COLO829 (cell line): Measurements from ENCODE around the gene CASK.
A peak's percentile ranks its signal among the peaks of the same experiment; 100 is the strongest.
"Not testable (repeated sequence)": the region's sequence is repeated elsewhere in the genome, so short reads cannot be mapped to it uniquely, and the experiment has no call there.

ENCODE experiments used
- DNase-seq: peaks from one replicate; pipeline ENCODE4 v3.0.0; 2012; ENCODE audit warnings: low spot score

Gene CASK

GRCh38 chrX:41515376-41515775, 408.0 kb downstream of the CASK start:
- DNase-seq: no peak

GRCh38 chrX:41514179-41514578, 409.2 kb downstream of the CASK start:
- no peak for DNase-seq

GRCh38 chrX:41512853-41513252, 410.5 kb downstream of the CASK start:
- not testable (repeated sequence) for DNase-seq

- DNase-seq: no peak
Measured at GRCh38 chrX:41512394-41512793, 411.0 kb downstream of the CASK start.

GRCh38 chrX:41507919-41508318, 415.4 kb downstream of the CASK start:
- DNase-seq: no peak

- DNase-seq: no peak
Measured at GRCh38 chrX:41502004-41502403, 421.4 kb downstream of the CASK start.

- DNase-seq: no peak
Measured at GRCh38 chrX:41499984-41500383, 423.4 kb downstream of the CASK start.

GRCh38 chrX:41499195-41499594, 424.2 kb downstream of the CASK start:
- no peak for DNase-seq

GRCh38 chrX:41491267-41492004, 431.9 kb downstream of the CASK start:
- peak; percentile 58 for DNase-seq

- no peak for DNase-seq
Measured at GRCh38 chrX:41490446-41490845, 432.9 kb downstream of the CASK start.

GRCh38 chrX:41482154-41482850, 441.1 kb downstream of the CASK start:
- no peak for DNase-seq

- DNase-seq: no peak
Measured at GRCh38 chrX:41481264-41482109, 441.9 kb downstream of the CASK start.

GRCh38 chrX:41480508-41481260, 442.7 kb downstream of the CASK start:
- no peak for DNase-seq

GRCh38 chrX:41478381-41478911, 444.9 kb downstream of the CASK start:
- DNase-seq: no peak

- DNase-seq: peak; percentile 23
Measured at GRCh38 chrX:41475591-41476241, 447.6 kb downstream of the CASK start.

- no peak for DNase-seq
Measured at GRCh38 chrX:41475191-41475590, 448.2 kb downstream of the CASK start.

- no peak for DNase-seq
Measured at GRCh38 chrX:41474726-41475100, 448.6 kb downstream of the CASK start.

GRCh38 chrX:41473936-41474725, 449.2 kb downstream of the CASK start:
- no peak for DNase-seq

- no peak for DNase-seq
Measured at GRCh38 chrX:41472231-41472815, 451.0 kb downstream of the CASK start.

- DNase-seq: no peak
Measured at GRCh38 chrX:41471786-41472185, 451.6 kb downstream of the CASK start.
